Loucy (cell line): ENCODE results near the gene AKR1D1.

Source experiments
- EZH2phosphoT487 ChIP-seq: fragments of 200-600 bp; IDR thresholded peaks from 2 replicates; pipeline ENCODE4 v1.6.1; 2018; ENCODE audit warnings: antibody characterized with exemption, mild to moderate bottlenecking, moderate library complexity, borderline replicate concordance
- TF ChIP-seq, protein P1 (sequence below): fragments of 200-600 bp; sonication (generic); conservative IDR thresholded peaks from 2 replicates; pipeline ENCODE4 v1.5.1; 2014; ENCODE audit warnings: mild to moderate bottlenecking, antibody characterized with exemption, low read length

- TF ChIP-seq, protein P1, sequence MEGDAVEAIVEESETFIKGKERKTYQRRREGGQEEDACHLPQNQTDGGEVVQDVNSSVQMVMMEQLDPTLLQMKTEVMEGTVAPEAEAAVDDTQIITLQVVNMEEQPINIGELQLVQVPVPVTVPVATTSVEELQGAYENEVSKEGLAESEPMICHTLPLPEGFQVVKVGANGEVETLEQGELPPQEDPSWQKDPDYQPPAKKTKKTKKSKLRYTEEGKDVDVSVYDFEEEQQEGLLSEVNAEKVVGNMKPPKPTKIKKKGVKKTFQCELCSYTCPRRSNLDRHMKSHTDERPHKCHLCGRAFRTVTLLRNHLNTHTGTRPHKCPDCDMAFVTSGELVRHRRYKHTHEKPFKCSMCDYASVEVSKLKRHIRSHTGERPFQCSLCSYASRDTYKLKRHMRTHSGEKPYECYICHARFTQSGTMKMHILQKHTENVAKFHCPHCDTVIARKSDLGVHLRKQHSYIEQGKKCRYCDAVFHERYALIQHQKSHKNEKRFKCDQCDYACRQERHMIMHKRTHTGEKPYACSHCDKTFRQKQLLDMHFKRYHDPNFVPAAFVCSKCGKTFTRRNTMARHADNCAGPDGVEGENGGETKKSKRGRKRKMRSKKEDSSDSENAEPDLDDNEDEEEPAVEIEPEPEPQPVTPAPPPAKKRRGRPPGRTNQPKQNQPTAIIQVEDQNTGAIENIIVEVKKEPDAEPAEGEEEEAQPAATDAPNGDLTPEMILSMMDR, result no peak
- no peak for TF ChIP-seq EZH2phosphoT487
These were observed 20.0 kb downstream of the AKR1D1 start for GRCh38 chr7:138095972-138096935.
